GM19438 (cell line): ENCODE measurements around the gene CCT4.
"Not testable (repeated sequence)": the region's sequence is repeated elsewhere in the genome, so short reads cannot be mapped to it uniquely, and the experiment has no call there.

Source experiments
- ATAC-seq: cut with Tn5 transposase; IDR thresholded peaks from one replicate; pipeline ENCODE4 v1.9.1; 2021; ENCODE audit warnings: low read depth; ENCODE audit not compliant: unreplicated experiment

CCT4 gene

DNA sequence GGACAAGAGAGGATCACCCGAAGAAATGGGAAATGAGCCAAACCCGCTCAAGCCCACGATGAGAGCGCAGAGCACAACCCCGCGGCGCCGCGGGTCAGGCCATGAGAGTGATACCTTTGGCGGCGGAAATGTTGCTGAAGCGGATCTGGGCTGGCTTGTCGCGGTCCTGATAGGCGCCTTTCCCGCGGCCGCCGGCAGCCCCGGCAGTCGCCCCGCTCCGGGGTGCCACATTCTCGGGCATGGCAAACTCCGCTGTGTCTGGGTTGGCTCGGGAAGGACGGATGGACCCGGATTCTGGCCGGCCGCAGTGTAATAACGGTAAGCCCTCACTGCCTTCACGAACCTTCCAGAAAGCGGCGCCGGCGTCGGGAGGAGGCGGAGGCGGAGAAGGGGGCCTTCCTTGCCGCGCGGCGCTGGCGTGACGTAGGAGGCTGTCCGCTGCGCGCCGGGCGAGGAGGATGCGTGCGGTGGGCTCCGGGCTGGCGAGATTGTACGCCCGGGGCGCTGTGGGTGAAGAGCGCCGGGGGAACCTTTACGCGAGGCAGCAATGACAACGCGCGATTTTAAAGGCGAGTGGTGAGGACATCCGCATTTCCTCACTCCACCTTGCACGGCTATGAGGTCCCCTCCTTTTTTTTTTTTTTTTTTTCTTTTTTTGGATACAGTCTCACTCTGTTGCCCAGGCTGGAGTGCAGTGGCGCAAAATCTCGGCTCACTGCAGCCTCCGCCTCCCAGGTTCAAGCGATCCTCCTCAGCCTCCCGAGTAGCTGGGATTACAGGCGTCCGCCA lies at the start of gene CCT4:
CCT4 (minus strand) TSS at position 390 of the 789 bp plus-strand sequence; CDS start at position 241, 149 bp downstream.
- peak; percentile 76 for ATAC-seq

DNA sequence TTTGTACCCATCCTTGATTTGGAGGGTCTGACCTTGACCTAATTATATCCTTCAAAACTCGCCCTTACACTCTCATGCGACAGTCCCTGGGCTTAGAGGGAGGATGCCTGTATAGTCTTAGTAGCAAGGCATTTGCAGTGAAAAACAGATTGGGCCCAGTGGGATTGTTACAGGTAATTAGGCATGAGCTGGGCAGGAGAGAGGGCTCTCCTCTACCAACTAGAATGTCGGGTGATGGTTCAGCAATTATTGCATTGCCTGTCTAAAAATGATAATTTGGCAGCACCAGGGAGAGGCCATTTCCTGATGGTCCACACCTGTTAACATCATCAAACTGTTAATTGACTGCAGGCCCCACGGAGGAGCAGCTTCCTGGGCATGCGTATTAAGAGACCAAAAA lies 49.4 kb upstream of the CCT4 start:
- no peak for ATAC-seq

DNA sequence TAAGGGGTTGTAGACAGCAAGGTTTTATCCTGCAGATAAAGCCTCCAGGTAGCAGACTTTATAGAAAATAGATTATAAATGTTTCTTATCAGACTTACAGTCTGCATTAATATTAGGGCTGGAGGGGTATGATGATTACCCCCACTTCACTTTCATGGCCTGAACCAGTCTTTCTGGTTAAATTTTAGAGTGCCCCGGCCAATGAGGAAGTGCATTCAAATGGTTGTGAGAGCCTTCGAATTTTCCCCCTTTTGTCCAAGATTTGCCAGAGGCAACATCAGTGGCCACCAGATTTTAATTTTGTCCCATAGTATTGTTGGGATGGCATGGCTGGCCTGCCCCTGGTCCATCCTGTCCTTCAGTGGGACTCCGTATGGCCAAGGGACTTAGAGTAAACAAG lies 48.6 kb upstream of the CCT4 start:
- no peak for ATAC-seq

GRCh38 chr2:61928826-61929461 lies 40.5 kb upstream of the CCT4 start:
- ATAC-seq = no peak

GRCh38 chr2:61926531-61927477 lies 38.3 kb upstream of the CCT4 start:
- ATAC-seq = no peak

- no peak for ATAC-seq
Measured at GRCh38 chr2:61924895-61925663, 36.6 kb upstream of the CCT4 start.

DNA sequence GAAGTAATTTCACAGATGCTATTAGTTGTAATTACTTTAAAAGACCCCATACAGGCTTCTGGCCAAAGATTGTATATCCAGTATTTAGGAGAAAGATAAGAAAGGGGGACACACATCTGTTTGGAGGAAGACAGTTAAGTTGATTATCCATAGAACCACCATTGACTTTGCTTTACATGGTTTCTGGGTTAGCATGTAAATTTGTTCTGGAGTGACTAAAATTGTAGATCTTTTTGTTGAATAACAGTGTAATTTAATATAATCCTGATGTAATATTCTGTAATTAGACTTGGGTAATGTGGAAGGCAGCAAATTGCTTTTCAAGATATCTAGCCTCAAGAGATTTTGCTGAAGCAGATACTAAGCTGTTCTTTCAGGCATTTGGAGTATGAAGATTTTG lies 34.3 kb upstream of the CCT4 start:
- no peak for ATAC-seq

DNA sequence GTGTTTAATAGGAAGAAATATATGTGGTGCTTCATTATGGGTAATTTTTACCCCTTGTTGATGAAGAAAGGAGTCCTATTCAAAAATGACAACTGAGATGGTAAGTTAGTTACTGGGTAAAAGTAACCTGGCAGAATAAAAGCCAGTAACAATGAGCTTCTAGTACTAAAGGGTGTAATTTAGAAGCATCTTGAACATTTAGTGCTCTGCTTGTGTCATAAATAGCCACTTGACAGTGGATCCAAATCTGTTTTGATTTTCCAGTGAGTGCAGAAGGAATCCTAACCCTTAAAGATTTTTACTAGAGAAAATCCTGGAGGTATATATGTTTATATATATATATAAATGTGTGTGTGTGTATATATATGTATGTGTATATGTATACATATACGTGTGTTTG lies 32.1 kb upstream of the CCT4 start:
- ATAC-seq = no peak

GRCh38 chr2:61914794-61915193 lies 26.3 kb upstream of the CCT4 start:
- not testable (repeated sequence) for ATAC-seq

DNA sequence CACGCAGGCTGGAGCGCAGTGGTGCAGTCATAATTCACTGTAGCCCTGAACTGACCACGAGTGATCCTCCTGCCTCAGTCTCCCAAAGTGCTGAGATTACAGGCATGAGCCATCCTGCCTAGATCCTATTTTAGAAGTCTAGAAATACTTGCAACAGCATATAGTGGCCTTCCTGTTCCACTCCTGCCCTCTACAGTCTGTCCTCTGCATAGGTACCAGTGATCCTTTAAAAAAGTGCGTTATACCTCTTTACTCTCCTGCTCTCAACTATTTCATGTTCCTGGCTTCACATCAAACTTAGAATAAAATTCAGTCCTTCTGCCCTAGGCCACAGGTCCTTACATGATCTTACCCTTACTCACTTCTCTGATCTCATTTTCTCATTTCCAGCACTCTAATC lies 23.1 kb upstream of the CCT4 start:
- ATAC-seq = no peak

- ATAC-seq = no peak
Measured at GRCh38 chr2:61910603-61911002, 22.1 kb upstream of the CCT4 start.

- ATAC-seq = no peak
Measured at GRCh38 chr2:61909116-61909515, 20.7 kb upstream of the CCT4 start.

GRCh38 chr2:61906186-61906470 lies 17.7 kb upstream of the CCT4 start:
- ATAC-seq = peak; percentile 13

DNA sequence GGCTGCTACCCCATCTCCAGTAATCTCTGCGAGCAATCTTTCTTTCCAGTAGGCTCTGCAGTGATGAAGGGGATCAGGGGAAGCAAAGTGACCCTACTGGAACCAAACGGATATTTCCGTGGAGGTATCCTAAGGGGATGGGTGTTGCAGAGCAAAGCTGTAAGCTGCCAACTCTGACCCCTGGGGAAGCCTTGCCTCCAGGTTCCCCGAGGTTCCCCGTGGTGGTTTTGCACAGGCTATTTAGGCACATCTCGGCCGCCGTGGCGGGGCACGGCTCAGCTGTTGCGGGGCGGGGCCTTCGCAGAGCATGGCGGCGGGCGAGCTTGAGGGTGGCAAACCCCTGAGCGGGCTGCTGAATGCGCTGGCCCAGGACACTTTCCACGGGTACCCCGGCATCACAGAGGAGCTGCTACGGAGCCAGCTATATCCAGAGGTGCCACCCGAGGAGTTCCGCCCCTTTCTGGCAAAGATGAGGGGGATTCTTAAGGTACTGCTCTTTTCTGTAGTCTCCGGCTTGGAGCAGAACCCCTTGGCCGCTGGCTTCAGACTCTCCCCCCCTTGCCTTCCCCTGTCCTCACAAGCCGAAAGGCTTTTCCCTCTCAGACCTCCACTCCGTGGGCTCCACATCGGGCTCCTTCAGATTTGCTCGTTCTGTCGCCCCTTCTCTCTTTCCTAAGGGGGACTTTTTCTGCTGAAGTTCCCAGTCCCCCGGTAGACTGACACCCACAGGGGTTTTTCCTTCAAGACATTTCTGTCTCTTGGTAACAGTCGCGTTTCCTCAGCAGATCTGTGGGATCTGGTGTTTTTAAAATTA lies 17.1 kb upstream of the CCT4 start, which contains the start of gene COMMD1:
COMMD1 (plus strand) TSS at position 303 of the 814 bp plus-strand sequence; CDS start at position 308, 5 bp downstream.
- ATAC-seq = peak; percentile 99

DNA sequence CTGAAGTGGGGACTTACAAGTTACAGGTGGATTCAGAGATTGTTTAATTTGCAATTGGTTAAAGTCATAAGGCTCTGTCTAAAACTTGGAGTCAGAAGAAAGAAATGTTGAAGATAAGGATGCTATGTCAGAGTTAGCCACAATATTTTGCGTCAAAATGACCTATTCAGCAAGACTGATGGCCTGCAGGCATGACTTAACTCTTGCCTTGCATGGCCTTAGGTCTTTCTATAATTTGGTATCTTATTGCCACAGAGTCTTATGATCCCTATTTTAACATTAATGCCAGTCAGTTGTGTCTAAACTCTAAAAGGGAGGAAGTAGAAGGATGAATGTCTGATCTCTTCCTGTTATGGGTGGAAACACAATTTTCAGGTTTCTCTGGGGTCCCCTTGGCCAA lies 11.8 kb upstream of the CCT4 start:
- ATAC-seq = no peak

DNA sequence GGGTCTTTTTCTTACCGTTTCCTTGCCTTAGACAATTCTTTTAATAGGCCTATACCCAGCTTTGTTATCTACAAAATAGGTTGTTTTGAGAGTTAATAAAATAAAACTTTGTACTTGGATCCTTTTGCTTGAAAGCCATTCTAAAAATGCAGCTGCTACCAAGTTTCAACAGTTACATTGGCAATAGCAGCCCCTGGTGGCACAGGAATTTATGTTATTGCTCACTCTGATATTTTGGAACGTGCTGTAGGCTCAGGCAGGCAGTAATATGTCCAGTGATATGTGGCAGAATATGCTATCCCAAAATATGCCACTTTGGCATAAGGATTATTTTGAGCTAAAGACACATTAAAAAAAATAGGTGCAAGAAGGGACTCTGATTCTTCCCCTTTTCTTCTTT lies 10.4 kb upstream of the CCT4 start:
- ATAC-seq = no peak

DNA sequence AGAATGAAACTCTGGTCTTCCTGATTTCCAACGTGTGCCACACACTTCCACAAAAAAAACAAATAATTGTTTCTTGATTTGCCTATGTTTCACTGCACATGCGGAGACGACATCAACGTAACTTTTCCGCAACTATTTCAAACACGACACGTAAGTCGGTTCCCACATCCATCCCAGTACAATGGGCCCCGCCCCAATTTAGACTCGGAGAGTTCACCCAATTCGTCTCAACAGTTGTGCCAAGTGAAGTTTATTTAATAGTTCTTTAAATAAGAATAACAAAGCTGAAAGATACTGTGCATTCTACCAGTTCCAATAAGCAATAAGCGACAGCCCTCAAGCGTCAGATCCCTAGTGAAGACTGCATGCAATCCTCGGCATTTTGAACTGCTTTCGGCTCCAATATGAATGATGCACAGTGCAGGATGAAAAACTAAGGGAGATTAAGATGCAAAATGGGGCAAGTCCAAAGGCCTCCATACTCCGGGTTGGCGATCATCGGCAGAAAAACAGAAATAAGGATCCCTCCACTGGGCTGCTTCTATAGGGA lies 664 bp downstream of the CCT4 start:
- no peak for ATAC-seq

DNA sequence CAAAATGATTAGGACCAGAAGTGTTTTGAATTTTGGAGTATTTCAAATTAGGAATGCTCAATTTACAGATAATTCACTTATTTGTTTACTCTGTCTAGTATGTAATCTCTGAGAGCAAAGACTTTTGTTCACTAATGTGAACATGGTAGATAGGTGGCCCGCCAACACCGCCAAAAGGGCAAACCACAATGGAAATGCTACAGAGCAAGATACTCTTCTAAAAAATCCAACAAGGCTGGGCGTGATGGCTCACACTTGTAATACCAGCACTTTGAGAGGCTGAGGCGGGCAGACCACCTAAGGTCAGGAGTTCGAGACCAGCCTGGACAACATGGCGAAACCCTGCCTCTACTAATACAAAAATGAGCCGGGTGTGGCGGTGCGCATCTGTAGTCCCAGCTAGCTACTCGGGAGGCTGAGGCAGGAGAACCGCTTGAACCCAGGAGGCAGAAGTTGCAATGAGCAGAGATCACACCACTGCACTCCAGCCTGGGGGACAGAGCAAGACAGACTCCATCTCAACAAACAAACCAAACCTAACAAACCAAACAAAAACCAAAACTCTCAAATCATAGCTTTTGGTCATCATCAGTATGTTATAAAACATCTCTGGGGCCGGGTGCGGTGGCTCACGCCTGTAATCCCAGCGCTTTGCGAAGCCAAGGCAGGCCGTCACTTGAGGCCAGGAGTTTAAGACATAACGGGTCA lies 2.4 kb downstream of the CCT4 start:
- ATAC-seq = no peak

- no peak for ATAC-seq
Measured at GRCh38 chr2:61882850-61883249, 5.6 kb downstream of the CCT4 start.
